ENCODE measurements around the gene TBATA. TPM values are rescaled to one million over a fixed set of nuclear protein-coding genes. Genes with fewer than 3 reads are reported as not detected.
A peak's percentile ranks its signal among the peaks of the same experiment; 100 is the strongest.

The TBATA gene
- total RNA-seq, 1 experiment from 2014 or later = not detected

- H3K4me3 Mint-ChIP-seq = no peak overlapping the region
- ChIA-PET POLR2A (no interaction called here), CTCF (interaction anchor here (1.0 to 1.8 kb wide), 2 partner anchors 8 to 22 kb away, joined by 3 to 5 read pairs; no protein-coding TSS in a partner anchor)
- H3K9me3 Mint-ChIP-seq = no peaks in the 10 kb centered on the region
- ATAC-seq = no peak
- 0 out of 2 replicates have a peak overlapping the region, but pooled peaks have one; percentile 27 for H3K27ac Mint-ChIP-seq
- no peak for DNase-seq (ENCODE audit: low spot score)
- no peak for TF ChIP-seq NFYB (CRISPR knock-in tag; conservative IDR thresholded peaks at IDR 0.05; ENCODE audit: low read depth)
- no peak for TF ChIP-seq IRF2 (CRISPR knock-in tag; IDR thresholded peaks at IDR 0.05; ENCODE audit: borderline replicate concordance, low read depth)
- no peak for TF ChIP-seq ELF4 (CRISPR knock-in tag; IDR thresholded peaks at IDR 0.05; ENCODE audit: low read depth)
- no peak for TF ChIP-seq ZNF317 (CRISPR knock-in tag; IDR thresholded peaks at IDR 0.05; ENCODE audit: borderline replicate concordance, low read depth)
- TF ChIP-seq ZNF138 (CRISPR knock-in tag; conservative IDR thresholded peaks at IDR 0.05) = no peak
- TF ChIP-seq ATF2 (CRISPR knock-in tag; IDR thresholded peaks at IDR 0.05; ENCODE audit: borderline replicate concordance, low read depth) = no peak
- no peak for TF ChIP-seq MXD4 (CRISPR knock-in tag; IDR thresholded peaks at IDR 0.05; ENCODE audit: borderline replicate concordance)
- TF ChIP-seq USF1 (CRISPR knock-in tag; IDR thresholded peaks at IDR 0.05) = no peak
- TF ChIP-seq ARID4B (CRISPR knock-in tag; IDR thresholded peaks at IDR 0.05; ENCODE audit: borderline replicate concordance) = no peak
- no peak for TF ChIP-seq TEAD4 (CRISPR knock-in tag; IDR thresholded peaks at IDR 0.05)
- no peak for TF ChIP-seq NR2C2 (CRISPR knock-in tag; IDR thresholded peaks at IDR 0.05)
- TF ChIP-seq CTCF (IDR thresholded peaks at IDR 0.05) = no peak
- TF ChIP-seq TP53 (CRISPR knock-in tag; IDR thresholded peaks at IDR 0.05) = no peak
- no peak for TF ChIP-seq ZNF423 (CRISPR knock-in tag; IDR thresholded peaks at IDR 0.05)
- TF ChIP-seq FOXJ3 (CRISPR knock-in tag; IDR thresholded peaks at IDR 0.05; ENCODE audit: borderline replicate concordance) = no peak
- H3K4me1 Mint-ChIP-seq = peaks cover 9% of the 10 kb centered on the region
- no peaks in the 10 kb centered on the region for H3K27me3 Mint-ChIP-seq (ENCODE audit: low read depth)
- H3K36me3 Mint-ChIP-seq = no peaks in the 10 kb centered on the region
These were observed 52.6 kb downstream of the TBATA start for GRCh38 chr10:70732569-70732968.

- peaks cover 6% of the 10 kb centered on the region; the same call in 1 of the 2 replicates for H3K9me3 Mint-ChIP-seq
- peaks cover 14% of the 10 kb centered on the region for H3K4me1 Mint-ChIP-seq
- no peaks in the 10 kb centered on the region; the same call in 1 of the 2 replicates for H3K27me3 Mint-ChIP-seq (ENCODE audit: low read depth)
- H3K27ac Mint-ChIP-seq = no peak overlapping the region
- H3K4me3 Mint-ChIP-seq = no peak overlapping the region
- ChIA-PET POLR2A (interaction anchor here (0.7 kb wide), 1 partner anchor 23 kb away, joined by 3 read pairs; no protein-coding TSS in a partner anchor), CTCF (no interaction called here)
- ATAC-seq (no peak), DNase-seq (ENCODE audit: low spot score) (no peak)
- no peaks in the 10 kb centered on the region for H3K36me3 Mint-ChIP-seq
- TF ChIP-seq TEAD4 (CRISPR knock-in tag; IDR thresholded peaks at IDR 0.05) (no peak), PRRX2 (CRISPR knock-in tag; IDR thresholded peaks at IDR 0.05) (no peak), NFE2L1 (CRISPR knock-in tag; IDR thresholded peaks at IDR 0.05) (no peak), ZNF532 (CRISPR knock-in tag; IDR thresholded peaks at IDR 0.05; ENCODE audit: borderline replicate concordance) (no peak), CDX4 (CRISPR knock-in tag; IDR thresholded peaks at IDR 0.05; ENCODE audit: borderline replicate concordance) (no peak), SMAD3 (CRISPR knock-in tag; IDR thresholded peaks at IDR 0.05; ENCODE audit: borderline replicate concordance) (no peak)
These were observed 54.2 kb downstream of the TBATA start for GRCh38 chr10:70730955-70731354.
